Effector memory CD4-positive, alpha-beta T cell (primary cell): Measurements from ENCODE around the gene RFT1.

Source experiments
- DNase-seq, 3 donors: peaks; one replicate each; pipeline ENCODE4 v3.0.0-alpha.2; 2020
- H3K27ac ChIP-seq: 2 replicates; pipeline ENCODE4 v1.7.0; 2013; ENCODE audit warnings: mild to moderate bottlenecking, low read length, moderate library complexity; ENCODE audit not compliant: insufficient read depth, poor library complexity, severe bottlenecking
- H3K27me3 ChIP-seq: replicated peaks from 2 replicates; pipeline ENCODE4 v1.7.0; 2013; ENCODE audit warnings: mild to moderate bottlenecking, low read length; ENCODE audit not compliant: insufficient read depth, control insufficient read depth, poor library complexity, severe bottlenecking
- H3K36me3 ChIP-seq: 2 replicates; pipeline ENCODE4 v1.7.0; 2013; ENCODE audit warnings: mild to moderate bottlenecking, low read length, moderate library complexity; ENCODE audit not compliant: control insufficient read depth, insufficient read depth
- H3K4me1 ChIP-seq: 2 replicates; pipeline ENCODE4 v1.7.0; 2013; ENCODE audit warnings: low read length, mild to moderate bottlenecking; ENCODE audit not compliant: control insufficient read depth, insufficient read depth, poor library complexity, severe bottlenecking
- H3K4me3 ChIP-seq: 2 replicates; pipeline ENCODE4 v1.7.0; 2013; ENCODE audit warnings: low read length, low read depth, mild to moderate bottlenecking; ENCODE audit not compliant: insufficient read depth, poor library complexity, severe bottlenecking
- H3K9me3 ChIP-seq: 2 replicates; pipeline ENCODE4 v1.7.0; 2013; ENCODE audit warnings: mild to moderate bottlenecking, low read length, moderate library complexity; ENCODE audit not compliant: control insufficient read depth

The RFT1 gene

GRCh38 chr3:53051929-53052328 lies 78.3 kb downstream of the RFT1 start:
- no peaks in the 10 kb centered on the region for H3K27me3 ChIP-seq
- no peaks in the 10 kb centered on the region for H3K36me3 ChIP-seq
- no peak overlapping the region for H3K27ac ChIP-seq
- DNase-seq: no peak
- H3K4me1 ChIP-seq: peaks cover 1% of the 10 kb centered on the region
- no peaks in the 10 kb centered on the region for H3K9me3 ChIP-seq
- no peak overlapping the region for H3K4me3 ChIP-seq

DNA sequence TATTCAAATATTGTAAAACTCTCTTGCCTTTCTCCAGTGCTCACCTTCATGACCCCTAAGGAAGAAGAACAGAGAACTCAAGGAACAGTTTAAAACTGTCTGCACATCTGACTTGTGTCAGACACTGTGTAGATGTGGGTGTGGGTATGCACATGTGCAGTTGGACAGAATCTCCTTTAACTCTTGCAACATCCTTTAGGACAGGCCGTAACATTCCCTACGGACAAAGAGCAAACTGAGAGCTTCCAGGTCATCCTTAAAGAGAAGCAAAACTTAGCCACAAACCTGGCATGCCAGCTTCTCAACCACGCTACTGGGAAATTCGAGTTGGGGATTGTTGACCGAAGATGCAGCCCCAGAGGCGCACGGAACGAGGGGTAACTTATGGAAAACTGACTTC lies 80.2 kb downstream of the RFT1 start:
- H3K4me3 ChIP-seq: no peak overlapping the region
- no peaks in the 10 kb centered on the region for H3K9me3 ChIP-seq
- no peak overlapping the region for H3K27ac ChIP-seq
- H3K36me3 ChIP-seq: no peaks in the 10 kb centered on the region
- no peaks in the 10 kb centered on the region for H3K27me3 ChIP-seq
- peaks cover 7% of the 10 kb centered on the region for H3K4me1 ChIP-seq
- DNase-seq: no peak

GRCh38 chr3:53046171-53047170 lies 83.8 kb downstream of the RFT1 start:
- peaks cover 13% of the 10 kb centered on the region for H3K4me1 ChIP-seq
- DNase-seq: peak; percentile 41 to 57 (median 52)
- peak overlapping the region; percentile 84 for H3K27ac ChIP-seq
- H3K27me3 ChIP-seq: no peaks in the 10 kb centered on the region
- no peaks in the 10 kb centered on the region for H3K9me3 ChIP-seq
- H3K36me3 ChIP-seq: no peaks in the 10 kb centered on the region
- peak overlapping the region; percentile 83 for H3K4me3 ChIP-seq

DNA sequence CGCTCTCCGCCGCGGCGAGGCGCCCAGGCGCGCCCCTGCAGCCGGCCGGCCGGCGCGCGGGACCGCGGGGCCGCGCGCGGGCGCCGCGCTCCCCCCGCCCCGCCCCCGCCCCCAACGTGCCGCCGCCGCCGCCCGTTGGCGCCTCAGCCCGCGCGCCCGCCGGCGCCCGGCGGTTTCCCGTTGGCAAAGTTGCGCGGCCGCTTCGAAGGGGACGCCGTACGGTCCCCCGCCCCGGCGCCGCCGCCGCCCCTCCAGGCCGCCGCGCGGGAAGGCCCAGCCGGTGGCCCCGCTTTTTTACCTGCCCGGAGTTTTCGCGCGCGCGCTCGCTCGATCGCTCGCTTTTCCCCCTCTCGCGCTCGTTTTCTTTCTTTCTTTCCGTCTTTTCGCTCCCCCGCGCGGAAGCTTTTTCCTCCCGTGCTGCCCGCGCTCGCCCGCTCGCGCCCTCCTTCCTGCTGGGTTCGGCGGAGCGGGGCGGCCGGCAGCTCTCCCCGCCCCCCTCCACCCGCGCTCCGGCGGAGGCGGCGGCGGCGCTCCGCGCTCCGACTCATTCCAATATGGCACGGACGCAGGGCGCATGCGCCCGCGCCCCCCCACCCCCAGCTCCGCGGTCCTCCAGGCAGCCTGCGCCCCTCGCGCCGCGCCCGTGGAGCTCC lies 84.6 kb downstream of the RFT1 start, which contains the start of gene SFMBT1:
SFMBT1 (minus strand) TSS at position 556 of the 653 bp plus-strand sequence. CDS start 76,945 bp downstream, outside the sequence.
- Histone ChIP-seq H3K27me3 (no peaks in the 10 kb centered on the region), H3K36me3 (no peaks in the 10 kb centered on the region), H3K4me3 (peak within 1 kb of the TSS; percentile 83), H3K27ac (peak within 1 kb of the TSS; percentile 90), H3K4me1 (peaks cover 13% of the 10 kb centered on the region), H3K9me3 (no peaks in the 10 kb centered on the region)
- DNase-seq: peak; percentile 64 to 66 (median 64)

DNA sequence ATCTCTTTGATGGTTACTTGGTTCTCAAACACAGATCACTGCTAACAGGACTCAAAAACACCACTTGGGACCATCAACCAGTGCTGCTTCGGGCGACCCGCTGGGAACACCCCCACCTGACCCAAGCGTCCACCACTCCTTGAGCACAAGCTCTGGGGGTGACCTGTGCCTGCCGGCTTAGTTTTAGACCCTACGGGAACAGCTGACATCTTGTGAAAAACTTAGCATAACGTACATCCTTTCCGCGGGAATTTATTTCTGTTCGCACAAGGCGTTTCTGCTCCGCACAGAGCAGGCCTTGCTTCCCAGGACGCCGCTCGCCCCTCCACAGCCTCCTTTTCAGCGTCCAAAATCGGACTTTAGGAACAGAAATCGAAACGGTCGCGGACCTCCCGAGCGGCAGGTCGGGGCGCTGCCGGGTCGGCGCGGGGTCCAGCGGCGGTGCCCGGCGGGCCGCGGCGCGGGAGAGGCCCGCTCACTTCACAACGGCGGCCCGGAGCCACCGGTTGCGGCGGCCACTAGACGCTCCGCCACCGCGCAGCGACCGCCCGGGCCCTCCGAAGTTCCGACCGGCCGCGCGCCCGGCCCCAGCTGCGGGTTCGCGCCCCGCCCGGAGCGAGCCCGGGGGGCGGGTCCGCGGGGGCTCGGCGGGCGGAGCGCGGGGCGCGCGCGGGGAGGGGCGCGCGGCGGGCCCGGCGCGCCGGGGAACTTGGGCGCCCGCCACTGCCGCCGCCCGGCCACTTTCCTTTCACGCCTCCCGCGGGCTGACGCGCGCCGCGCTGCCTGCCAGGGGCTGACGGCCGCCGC lies 85.3 kb downstream of the RFT1 start:
- H3K9me3 ChIP-seq: no peaks in the 10 kb centered on the region
- DNase-seq: peak; percentile 50 to 64 (median 57)
- no peaks in the 10 kb centered on the region for H3K36me3 ChIP-seq
- H3K27me3 ChIP-seq: no peaks in the 10 kb centered on the region
- peak overlapping the region; percentile 90 for H3K27ac ChIP-seq
- H3K4me1 ChIP-seq: peaks cover 19% of the 10 kb centered on the region
- peak overlapping the region; percentile 74 for H3K4me3 ChIP-seq

DNA sequence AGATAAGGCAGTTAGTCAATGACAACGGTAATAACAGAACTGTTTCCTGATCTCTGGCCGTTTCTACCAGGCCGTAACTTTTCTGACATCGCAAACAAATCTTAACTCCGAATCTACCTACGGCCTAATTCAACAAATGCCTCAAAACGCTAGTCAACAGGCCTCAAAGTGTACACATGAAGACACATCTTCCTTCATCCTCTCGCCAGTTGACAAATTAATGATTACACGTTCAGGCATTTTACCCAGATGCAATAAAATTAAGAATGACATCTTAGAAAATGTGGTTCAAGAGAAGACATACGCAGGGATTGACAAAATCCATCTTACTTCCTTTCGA lies 85.9 kb downstream of the RFT1 start:
- Histone ChIP-seq H3K4me3 (peak overlapping the region; percentile 74), H3K27me3 (no peaks in the 10 kb centered on the region), H3K4me1 (peaks cover 22% of the 10 kb centered on the region), H3K9me3 (no peaks in the 10 kb centered on the region), H3K36me3 (no peaks in the 10 kb centered on the region), H3K27ac (peak overlapping the region; percentile 90)
- DNase-seq: no peak

DNA sequence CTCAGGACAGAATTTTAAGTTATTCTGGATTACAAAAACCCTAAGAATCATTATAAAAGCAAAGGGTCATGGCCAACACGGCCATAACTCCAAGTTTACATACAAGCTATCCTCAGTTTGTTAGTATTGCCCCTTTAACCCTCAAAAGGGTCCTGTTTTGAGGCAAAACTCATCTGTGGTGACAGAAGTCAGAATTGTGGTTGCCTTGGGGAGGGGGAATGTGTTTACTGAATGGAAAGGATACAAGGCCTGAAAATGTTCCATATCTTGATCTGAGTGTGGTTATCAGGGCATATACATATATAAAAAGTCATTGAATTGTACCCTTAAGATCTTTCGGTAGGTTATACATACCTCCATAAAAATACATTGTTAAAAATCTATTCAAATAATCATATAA lies 86.5 kb downstream of the RFT1 start:
- Histone ChIP-seq H3K4me1 (peaks cover 28% of the 10 kb centered on the region), H3K27me3 (no peaks in the 10 kb centered on the region), H3K36me3 (no peaks in the 10 kb centered on the region), H3K4me3 (peak overlapping the region; percentile 74), H3K9me3 (no peaks in the 10 kb centered on the region), H3K27ac (peak overlapping the region; percentile 90)
- no peak for DNase-seq

- no peak overlapping the region for H3K27ac ChIP-seq
Measured at GRCh38 chr3:53042651-53043050, 87.6 kb downstream of the RFT1 start.

DNA sequence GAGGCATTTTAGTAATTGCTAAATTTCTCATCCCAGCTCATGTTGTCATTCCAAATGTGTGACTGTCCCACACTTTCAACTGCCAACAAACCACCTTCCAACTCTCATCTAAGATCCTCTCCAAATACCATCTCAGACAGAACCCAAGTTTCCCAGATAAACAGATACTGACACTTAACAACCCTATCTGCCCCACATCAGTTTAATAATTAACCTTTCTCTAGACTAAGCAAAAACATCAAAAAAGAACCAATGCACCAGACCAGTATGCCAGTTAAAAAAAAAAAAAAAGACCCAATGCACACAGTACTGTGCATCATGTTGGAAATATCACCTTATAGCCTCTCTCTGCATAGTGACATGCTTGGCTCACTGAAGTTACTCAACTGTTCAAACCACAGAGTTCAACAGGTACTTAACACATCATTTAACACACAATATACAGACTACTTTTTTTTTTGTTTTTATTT lies 89.8 kb downstream of the RFT1 start:
- Histone ChIP-seq H3K4me1 (peaks cover 30% of the 10 kb centered on the region), H3K4me3 (no peak overlapping the region), H3K9me3 (no peaks in the 10 kb centered on the region), H3K27me3 (no peaks in the 10 kb centered on the region), H3K27ac (no peak overlapping the region), H3K36me3 (no peaks in the 10 kb centered on the region)
- no peak for DNase-seq

More at GRCh38 chr3:53042651-53043050, 87.6 kb downstream of the RFT1 start:
- no peak for DNase-seq
- H3K4me3 ChIP-seq: no peak overlapping the region
- peaks cover 30% of the 10 kb centered on the region for H3K4me1 ChIP-seq
- H3K9me3 ChIP-seq: no peaks in the 10 kb centered on the region
- no peaks in the 10 kb centered on the region for H3K27me3 ChIP-seq
- no peaks in the 10 kb centered on the region for H3K36me3 ChIP-seq
